Astrocyte of the cerebellum (primary cell): ENCODE results near the gene SETBP1.

Source experiments
- DNase-seq: peaks from one replicate; pipeline ENCODE4 v3.0.0-alpha.2; 2011; ENCODE audit warnings: low read depth
- H3K4me3 ChIP-seq: 2 replicates; pipeline ENCODE4 v1.5.1; 2011; ENCODE audit warnings: mild to moderate bottlenecking, low read depth, low read length, moderate library complexity
- in situ Hi-C: cut with HindIII; loops from 2 replicates; pipeline ENCODE4 v1.10.0; 2017; ENCODE audit warnings: low sequenced_read_pairs
- TF ChIP-seq, protein P1 (sequence below): IDR thresholded peaks from 2 replicates; pipeline ENCODE4 v1.5.1; 2012; ENCODE audit warnings: low read length, low read depth, moderate library complexity, mild to moderate bottlenecking; ENCODE audit errors: missing control alignments

Gene SETBP1

DNA sequence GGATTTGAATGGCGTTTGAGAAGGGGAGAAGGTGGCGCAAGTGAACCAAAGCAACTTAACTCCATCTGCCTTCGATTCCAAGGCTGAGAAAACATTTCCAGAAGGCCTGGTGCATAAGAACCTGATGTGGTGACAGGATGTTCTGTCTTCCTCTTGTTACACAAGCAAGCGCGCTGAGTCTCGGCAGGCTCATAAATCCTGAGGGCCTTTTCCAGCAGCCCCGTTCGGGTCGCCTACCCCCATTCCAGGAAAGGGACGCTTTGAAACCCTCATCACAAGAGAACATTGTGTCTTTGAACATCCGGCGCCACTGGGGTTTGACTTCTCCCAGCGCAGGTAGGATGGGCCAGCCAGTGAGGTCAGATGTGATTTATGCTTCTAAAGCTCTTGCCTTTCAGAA is 403.5 kb downstream of the SETBP1 start:
- TF ChIP-seq, protein P1, sequence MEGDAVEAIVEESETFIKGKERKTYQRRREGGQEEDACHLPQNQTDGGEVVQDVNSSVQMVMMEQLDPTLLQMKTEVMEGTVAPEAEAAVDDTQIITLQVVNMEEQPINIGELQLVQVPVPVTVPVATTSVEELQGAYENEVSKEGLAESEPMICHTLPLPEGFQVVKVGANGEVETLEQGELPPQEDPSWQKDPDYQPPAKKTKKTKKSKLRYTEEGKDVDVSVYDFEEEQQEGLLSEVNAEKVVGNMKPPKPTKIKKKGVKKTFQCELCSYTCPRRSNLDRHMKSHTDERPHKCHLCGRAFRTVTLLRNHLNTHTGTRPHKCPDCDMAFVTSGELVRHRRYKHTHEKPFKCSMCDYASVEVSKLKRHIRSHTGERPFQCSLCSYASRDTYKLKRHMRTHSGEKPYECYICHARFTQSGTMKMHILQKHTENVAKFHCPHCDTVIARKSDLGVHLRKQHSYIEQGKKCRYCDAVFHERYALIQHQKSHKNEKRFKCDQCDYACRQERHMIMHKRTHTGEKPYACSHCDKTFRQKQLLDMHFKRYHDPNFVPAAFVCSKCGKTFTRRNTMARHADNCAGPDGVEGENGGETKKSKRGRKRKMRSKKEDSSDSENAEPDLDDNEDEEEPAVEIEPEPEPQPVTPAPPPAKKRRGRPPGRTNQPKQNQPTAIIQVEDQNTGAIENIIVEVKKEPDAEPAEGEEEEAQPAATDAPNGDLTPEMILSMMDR: no peak
- no peak for DNase-seq
- in situ Hi-C loops: no loop called here
- H3K4me3 ChIP-seq: no peak overlapping the region

DNA sequence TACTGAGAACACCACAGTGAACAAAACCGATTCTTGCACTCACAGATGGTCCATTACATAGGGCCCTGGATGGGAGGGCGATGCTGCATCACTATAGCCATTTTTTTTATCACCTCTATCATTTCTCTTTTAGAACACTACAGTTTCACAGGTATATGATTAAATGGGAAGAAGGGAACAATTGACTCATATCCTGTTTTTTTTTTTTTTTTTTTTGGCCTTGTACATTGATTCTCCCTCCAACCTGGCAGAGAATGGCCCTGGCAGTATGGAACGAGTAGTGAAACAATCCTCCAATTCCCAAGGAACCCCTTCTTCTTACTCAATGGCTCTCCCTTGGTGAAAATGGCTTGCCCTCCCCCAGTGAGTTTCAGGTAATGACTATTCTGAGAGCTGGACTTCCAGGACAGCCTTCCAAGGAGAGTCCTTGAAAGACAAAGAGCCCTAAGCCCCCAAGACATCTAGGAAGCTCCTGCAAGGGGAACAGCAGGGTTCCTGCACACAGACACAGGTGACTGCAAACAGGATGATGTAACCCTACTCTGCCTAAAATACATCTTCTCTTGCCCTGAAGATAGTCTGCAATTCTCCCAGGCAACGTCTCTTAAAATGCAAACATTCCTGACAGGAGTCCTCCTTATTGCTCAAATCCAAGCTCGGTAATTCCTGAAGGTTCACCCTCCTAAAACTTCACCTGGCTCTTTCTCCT is 405.4 kb downstream of the SETBP1 start:
- no peak for DNase-seq
- in situ Hi-C loops: no loop called here
- TF ChIP-seq, protein P1: no peak
- no peak overlapping the region for H3K4me3 ChIP-seq

GRCh38 chr18:45086777-45087176 is 406.1 kb downstream of the SETBP1 start:
- TF ChIP-seq, protein P1: no peak
- in situ Hi-C loops: no loop called here
- no peak overlapping the region for H3K4me3 ChIP-seq
- DNase-seq: no peak

DNA sequence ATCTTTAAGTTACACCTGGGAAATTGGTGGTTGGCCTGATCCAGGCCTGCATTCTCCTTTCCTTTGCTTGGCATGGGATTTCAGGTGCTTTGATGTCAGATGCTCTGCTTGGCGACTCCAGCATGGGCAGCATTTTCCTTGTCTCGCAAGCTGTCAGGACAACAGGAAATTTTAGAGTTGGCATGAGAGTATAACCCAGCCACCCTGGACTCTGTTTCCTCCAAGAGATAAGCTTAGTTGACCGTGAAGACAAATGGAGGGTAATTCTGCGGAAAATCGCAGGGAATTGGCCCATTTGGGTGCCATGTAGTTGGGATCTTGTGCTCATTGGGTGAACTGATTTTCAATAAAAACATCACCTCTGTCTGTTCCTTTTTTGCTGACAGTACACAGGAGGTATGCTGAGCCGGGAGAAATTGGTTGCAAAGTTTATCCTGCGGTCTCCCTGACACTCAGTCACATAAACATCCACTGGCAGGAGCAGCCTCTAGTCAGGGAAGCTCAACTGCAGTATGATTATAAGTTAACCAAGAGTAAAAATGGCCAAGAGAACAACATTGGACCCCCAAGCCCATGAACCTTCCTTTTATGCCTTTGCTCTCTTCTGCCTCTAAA is 409.9 kb downstream of the SETBP1 start:
- TF ChIP-seq, protein P1: no peak
- H3K4me3 ChIP-seq: no peak overlapping the region
- DNase-seq: no peak
- in situ Hi-C loops: no loop called here

- no peak for DNase-seq
- TF ChIP-seq, protein P1: no peak
- H3K4me3 ChIP-seq: no peak overlapping the region
- in situ Hi-C loops: no loop called here
These were observed 419.8 kb downstream of the SETBP1 start for GRCh38 chr18:45100321-45101105.

GRCh38 chr18:45102126-45102525 is 421.4 kb downstream of the SETBP1 start:
- TF ChIP-seq, protein P1: no peak
- DNase-seq: no peak
- in situ Hi-C loops: no loop called here
- H3K4me3 ChIP-seq: no peak overlapping the region
